GM12878 (cell line): ENCODE results near the gene PTPN13. TPM values are rescaled to one million over a fixed set of nuclear protein-coding genes. Genes with fewer than 3 reads are reported as not detected.
A peak's percentile ranks its signal among the peaks of the same experiment; 100 is the strongest.

Experiments
- ATAC-seq: fragments of 200-7000 bp; cut with Tn5 transposase; 3 replicates; pipeline ENCODE4 v1.9.1; 2020; ENCODE audit warnings: mild to moderate bottlenecking, moderate library complexity
- BruUV-seq: library from RNA; stranded (reverse); fragments of 400-500 nt; replicated peaks from 2 replicates; lab custom pipeline; 2021; lab: Mats Ljungman, UMichigan
- CTCF ChIA-PET: fragments of 300-600 bp; sonication (Branson Sonifier 250); formaldehyde crosslinking; extraction: SDS; loops from one replicate; lab custom pipeline; 2021; ENCODE audit warnings: inconsistent platforms; lab: Yijun Ruan, JAX
- POLR2A ChIA-PET: fragments of 350-600 bp; formaldehyde crosslinking; extraction: SDS; loops from one replicate; lab custom pipeline; 2021; ENCODE audit warnings: inconsistent platforms; lab: Charles Lee
- RAD21 ChIA-PET: fragments of 300-600 bp; sonication (Branson Sonifier 250); formaldehyde crosslinking; loops from one replicate; lab custom pipeline; 2023; ENCODE audit warnings: antibody characterized with exemption; ENCODE audit not compliant: unreplicated experiment; lab: Charles Lee
- SMC1A ChIA-PET: fragments of 300-600 bp; sonication (Branson Sonifier 250); formaldehyde crosslinking; loops from one replicate; lab custom pipeline; 2023; ENCODE audit not compliant: unreplicated experiment, uncharacterized antibody; lab: Charles Lee
- DNase-seq: peaks from one replicate; pipeline ENCODE4 v3.0.0-alpha.2; 2011; ENCODE audit warnings: low read depth, low spot score
- FAIRE-seq: peaks from 3 replicates; lab custom pipeline; 2011; peaks lifted over from hg19 to GRCh38; lab: Jason Lieb, UNC
- H2AFZ ChIP-seq: 2 replicates; pipeline ENCODE4 v1.6.0; 2011; ENCODE audit warnings: low read depth, low read length, control low read depth; ENCODE audit not compliant: control insufficient read depth
- H3K27ac ChIP-seq: 2 replicates; pipeline ENCODE4 v1.5.1; 2011; ENCODE audit warnings: control low read depth; ENCODE audit not compliant: control insufficient read depth, insufficient read depth
- H3K27me3 ChIP-seq, 2 experiments: replicated peaks in 1 of 2; 2 replicates each; pipeline versions ENCODE4 v1.6.0 to v1.6.1; 2011; ENCODE audit warnings: low read length in 1 of 2; ENCODE audit not compliant: control insufficient read depth in 2 of 2, insufficient read depth in 2 of 2
- H3K36me3 ChIP-seq, 2 experiments: 2 replicates each; pipeline ENCODE4 v1.5.1; 2011; ENCODE audit warnings: low read length in 1 of 2; ENCODE audit not compliant: control insufficient read depth in 2 of 2, insufficient read depth in 2 of 2
- H3K4me1 ChIP-seq: 2 replicates; pipeline ENCODE4 v1.6.1; 2011; ENCODE audit warnings: mild to moderate bottlenecking, low read length, moderate library complexity, mixed read lengths; ENCODE audit not compliant: control insufficient read depth, insufficient read depth
- H3K4me2 ChIP-seq: 2 replicates; pipeline ENCODE4 v1.6.0; 2011; ENCODE audit warnings: control low read depth; ENCODE audit not compliant: control insufficient read depth, insufficient read depth
- H3K4me3 ChIP-seq: fragments of 200-600 bp; sonication (generic); 2 replicates; pipeline ENCODE4 v1.5.1; 2016
- H3K79me2 ChIP-seq: 2 replicates; pipeline ENCODE4 v1.6.0; 2011; ENCODE audit warnings: low read length; ENCODE audit not compliant: control insufficient read depth, insufficient read depth
- H3K9ac ChIP-seq: 2 replicates; pipeline ENCODE4 v1.8.0; 2011; ENCODE audit warnings: low read length, control low read depth, mixed read lengths; ENCODE audit not compliant: control insufficient read depth, insufficient read depth
- H3K9me3 ChIP-seq: replicated peaks from 3 replicates; pipeline ENCODE4 v1.5.1; 2011; ENCODE audit warnings: mild to moderate bottlenecking, low read length; ENCODE audit not compliant: control insufficient read depth, insufficient read depth
- H4K20me1 ChIP-seq: 2 replicates; pipeline ENCODE4 v1.6.0; 2011; ENCODE audit not compliant: control insufficient read depth, insufficient read depth
- ASH2L ChIP-seq: fragments of 300-600, 200-600 bp; sonication (generic); IDR thresholded peaks from 2 replicates; pipeline ENCODE4 v1.6.1; 2017; ENCODE audit warnings: low read depth, mild to moderate bottlenecking, borderline replicate concordance
- BACH1 ChIP-seq: fragments of 450-650 bp; IDR thresholded peaks from 2 replicates; pipeline ENCODE4 v1.6.1; 2017; ENCODE audit warnings: mild to moderate bottlenecking, borderline replicate concordance
- EED ChIP-seq: sonication (generic); IDR thresholded peaks from 2 replicates; pipeline ENCODE4 v1.6.1; 2016; ENCODE audit warnings: antibody characterized with exemption, low read depth
- JUND ChIP-seq: IDR thresholded peaks from 2 replicates; pipeline ENCODE4 v1.6.1; 2012; ENCODE audit warnings: low read depth, mild to moderate bottlenecking, low read length, improper control_type of control experiment, moderate library complexity
- NR2C2 ChIP-seq: IDR thresholded peaks from 2 replicates; pipeline ENCODE4 v1.6.1; 2011; ENCODE audit warnings: borderline replicate concordance, low read depth; ENCODE audit not compliant: control insufficient read depth, insufficient read length
- PAX8 ChIP-seq: fragments of 450-650 bp; IDR thresholded peaks from 2 replicates; pipeline ENCODE4 v1.6.1; 2017; ENCODE audit warnings: mild to moderate bottlenecking, moderate library complexity
- SP1 ChIP-seq: IDR thresholded peaks from one replicate; pipeline ENCODE4 v1.6.1; 2011; ENCODE audit warnings: low read depth, low read length
- TAF1 ChIP-seq: IDR thresholded peaks from 2 replicates; pipeline ENCODE4 v1.6.1; 2011; ENCODE audit warnings: mild to moderate bottlenecking, low read depth, low read length, borderline replicate concordance
- TCF7 ChIP-seq: IDR thresholded peaks from 2 replicates; pipeline ENCODE4 v1.6.1; 2014; ENCODE audit warnings: antibody characterized with exemption, borderline replicate concordance
- WGBS: methylation state at CpG from one replicate; pipeline ENCODE4 v1.1.6; 2016; ENCODE audit warnings: low lambda C conversion rate; ENCODE audit not compliant: insufficient replicate concordance, insufficient coverage; ENCODE audit errors: missing lambda C conversion rate; 5-methylcytosine and 5-hydroxymethylcytosine counted together
- in situ Hi-C: fragments of 300-500 bp; cut with MboI; formaldehyde crosslinking; loops from 9 replicates; pipeline ENCODE4 v1.14.3; 2018; ENCODE audit warnings: mixed read lengths
- intact Hi-C: fragments of 100-400 bp; cut with micrococcal nuclease; formaldehyde crosslinking; loops from one replicate; pipeline ENCODE4 v1.14.2; 2022; ENCODE audit not compliant: unreplicated experiment
- polyA plus RNA-seq, 11 experiments: library from polyadenylated mRNA; depleted of rRNA in 4 of 11; unstranded in 6 of 11; stranded (reverse) in 5 of 11; fragments of >200 nt; fragmentation: Nextera tagmentation in 4 of 11; fragmentation: Illumina TruSeq in 1 of 11; extraction: Ambion mirVana in 4 of 11; extraction: Trizol in 1 of 11; gene quantifications; 1 replicate in 1 of 11; 2 replicates in 10 of 11; pipeline versions ENCODE4 v1.2.1 to v1.2.3, GENCODE V29; 2011 to 2016; ENCODE audit warnings: inconsistent platforms in 2 of 11, missing spikeins in 2 of 11, low read depth in 1 of 11
- total RNA-seq, 4 experiments: library from RNA; depleted of rRNA in 3 of 4; stranded (reverse); fragments of >200 nt in 3 of 4; fragmentation: Illumina TruSeq in 1 of 4; extraction: Trizol in 1 of 4; gene quantifications; 2 replicates each; pipeline versions ENCODE4 v1.2.1 to v1.2.3, GENCODE V29; 2013 to 2021
- TF ChIP-seq, protein P1 (sequence below): fragments of 450-650 bp; IDR thresholded peaks from 2 replicates; pipeline ENCODE4 v1.6.1; 2017; ENCODE audit warnings: mild to moderate bottlenecking, moderate library complexity
- TF ChIP-seq, protein P2 (sequence below): fragments of 450-650 bp; IDR thresholded peaks from 2 replicates; pipeline ENCODE4 v1.6.1; 2016; ENCODE audit warnings: mild to moderate bottlenecking
- TF ChIP-seq, protein P3 (sequence below): IDR thresholded peaks from 2 replicates; pipeline ENCODE4 v1.6.1; 2011; ENCODE audit warnings: borderline replicate concordance, low read depth, mild to moderate bottlenecking, moderate library complexity, low read length; ENCODE audit not compliant: insufficient read depth, poor library complexity, severe bottlenecking

PTPN13 gene
- total and polyA plus RNA-seq, 10 of the 15 experiments (the other 5 are each of a cell fraction or from before 2014, with no cell fraction given), result 8.5 to 69.4 (median 33.9) TPM

- Histone ChIP-seq H3K9me3 (no peaks in the 10 kb centered on the region), H3K36me3 (no peaks in the 10 kb centered on the region; a peak in 1 of 4 replicates), H2AFZ (no peak overlapping the region), H3K4me2 (no peak overlapping the region), H3K4me3 (no peak overlapping the region), H3K4me1 (no peaks in the 10 kb centered on the region), H3K27me3 (no peaks in the 10 kb centered on the region), H3K79me2 (no peaks in the 10 kb centered on the region), H4K20me1 (no peaks in the 10 kb centered on the region), H3K9ac (no peak overlapping the region), H3K27ac (no peak overlapping the region)
- SMC1A ChIA-PET, result interaction anchor here (1.0 to 2.6 kb wide), 5 partner anchors 10 to 185 kb away, joined by 3 to 14 read pairs (median 5); no protein-coding TSS in a partner anchor
- CTCF ChIA-PET, result interaction anchor here (1.4 to 1.5 kb wide), 2 partner anchors 12 to 161 kb away, joined by 3 to 4 read pairs; no protein-coding TSS in a partner anchor
- RAD21 ChIA-PET, result interaction anchor here (1.7 kb wide), 1 partner anchor 87 kb away, joined by 4 read pairs; no protein-coding TSS in a partner anchor
- WGBS, result 0% methylated on average over 2 of the region's 2 CpGs
- no peak for DNase-seq
- in situ Hi-C loops, result no loop called here
- no TSS peak for BruUV-seq
- ATAC-seq, result peak; percentile 60
- TF ChIP-seq EED, result no peak
- no peak for TF ChIP-seq TAF1
- TF ChIP-seq, protein P1, sequence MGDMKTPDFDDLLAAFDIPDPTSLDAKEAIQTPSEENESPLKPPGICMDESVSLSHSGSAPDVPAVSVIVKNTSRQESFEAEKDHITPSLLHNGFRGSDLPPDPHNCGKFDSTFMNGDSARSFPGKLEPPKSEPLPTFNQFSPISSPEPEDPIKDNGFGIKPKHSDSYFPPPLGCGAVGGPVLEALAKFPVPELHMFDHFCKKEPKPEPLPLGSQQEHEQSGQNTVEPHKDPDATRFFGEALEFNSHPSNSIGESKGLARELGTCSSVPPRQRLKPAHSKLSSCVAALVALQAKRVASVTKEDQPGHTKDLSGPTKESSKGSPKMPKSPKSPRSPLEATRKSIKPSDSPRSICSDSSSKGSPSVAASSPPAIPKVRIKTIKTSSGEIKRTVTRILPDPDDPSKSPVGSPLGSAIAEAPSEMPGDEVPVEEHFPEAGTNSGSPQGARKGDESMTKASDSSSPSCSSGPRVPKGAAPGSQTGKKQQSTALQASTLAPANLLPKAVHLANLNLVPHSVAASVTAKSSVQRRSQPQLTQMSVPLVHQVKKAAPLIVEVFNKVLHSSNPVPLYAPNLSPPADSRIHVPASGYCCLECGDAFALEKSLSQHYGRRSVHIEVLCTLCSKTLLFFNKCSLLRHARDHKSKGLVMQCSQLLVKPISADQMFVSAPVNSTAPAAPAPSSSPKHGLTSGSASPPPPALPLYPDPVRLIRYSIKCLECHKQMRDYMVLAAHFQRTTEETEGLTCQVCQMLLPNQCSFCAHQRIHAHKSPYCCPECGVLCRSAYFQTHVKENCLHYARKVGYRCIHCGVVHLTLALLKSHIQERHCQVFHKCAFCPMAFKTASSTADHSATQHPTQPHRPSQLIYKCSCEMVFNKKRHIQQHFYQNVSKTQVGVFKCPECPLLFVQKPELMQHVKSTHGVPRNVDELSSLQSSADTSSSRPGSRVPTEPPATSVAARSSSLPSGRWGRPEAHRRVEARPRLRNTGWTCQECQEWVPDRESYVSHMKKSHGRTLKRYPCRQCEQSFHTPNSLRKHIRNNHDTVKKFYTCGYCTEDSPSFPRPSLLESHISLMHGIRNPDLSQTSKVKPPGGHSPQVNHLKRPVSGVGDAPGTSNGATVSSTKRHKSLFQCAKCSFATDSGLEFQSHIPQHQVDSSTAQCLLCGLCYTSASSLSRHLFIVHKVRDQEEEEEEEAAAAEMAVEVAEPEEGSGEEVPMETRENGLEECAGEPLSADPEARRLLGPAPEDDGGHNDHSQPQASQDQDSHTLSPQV, result no peak
- no peak for TF ChIP-seq ASH2L
- TF ChIP-seq, protein P2, sequence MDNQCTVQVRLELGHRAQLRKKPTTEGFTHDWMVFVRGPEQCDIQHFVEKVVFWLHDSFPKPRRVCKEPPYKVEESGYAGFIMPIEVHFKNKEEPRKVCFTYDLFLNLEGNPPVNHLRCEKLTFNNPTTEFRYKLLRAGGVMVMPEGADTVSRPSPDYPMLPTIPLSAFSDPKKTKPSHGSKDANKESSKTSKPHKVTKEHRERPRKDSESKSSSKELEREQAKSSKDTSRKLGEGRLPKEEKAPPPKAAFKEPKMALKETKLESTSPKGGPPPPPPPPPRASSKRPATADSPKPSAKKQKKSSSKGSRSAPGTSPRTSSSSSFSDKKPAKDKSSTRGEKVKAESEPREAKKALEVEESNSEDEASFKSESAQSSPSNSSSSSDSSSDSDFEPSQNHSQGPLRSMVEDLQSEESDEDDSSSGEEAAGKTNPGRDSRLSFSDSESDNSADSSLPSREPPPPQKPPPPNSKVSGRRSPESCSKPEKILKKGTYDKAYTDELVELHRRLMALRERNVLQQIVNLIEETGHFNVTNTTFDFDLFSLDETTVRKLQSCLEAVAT, result no peak
- TF ChIP-seq, protein P3, sequence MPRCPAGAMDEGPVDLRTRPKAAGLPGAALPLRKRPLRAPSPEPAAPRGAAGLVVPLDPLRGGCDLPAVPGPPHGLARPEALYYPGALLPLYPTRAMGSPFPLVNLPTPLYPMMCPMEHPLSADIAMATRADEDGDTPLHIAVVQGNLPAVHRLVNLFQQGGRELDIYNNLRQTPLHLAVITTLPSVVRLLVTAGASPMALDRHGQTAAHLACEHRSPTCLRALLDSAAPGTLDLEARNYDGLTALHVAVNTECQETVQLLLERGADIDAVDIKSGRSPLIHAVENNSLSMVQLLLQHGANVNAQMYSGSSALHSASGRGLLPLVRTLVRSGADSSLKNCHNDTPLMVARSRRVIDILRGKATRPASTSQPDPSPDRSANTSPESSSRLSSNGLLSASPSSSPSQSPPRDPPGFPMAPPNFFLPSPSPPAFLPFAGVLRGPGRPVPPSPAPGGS, result no peak
- TF ChIP-seq NR2C2, result no peak
- no peak for TF ChIP-seq SP1
- no peak for TF ChIP-seq TCF7
- TF ChIP-seq BACH1, result no peak
- TF ChIP-seq PAX8, result no peak
- no peak for TF ChIP-seq JUND
- POLR2A ChIA-PET, result no interaction called here
- intact Hi-C loops, result loop anchor here (5.0 kb wide), 1 partner anchor 186 kb away; no protein-coding TSS in a partner anchor
- FAIRE-seq, result no peak
Observed at GRCh38 chr4:86683167-86683566, 89.1 kb downstream of the PTPN13 start.
